ENCODE results near the gene KCNE1.
"Not testable (repeated sequence)": the region's sequence is repeated elsewhere in the genome, so short reads cannot be mapped to it uniquely, and the experiment has no call there.

The KCNE1 gene

DNA sequence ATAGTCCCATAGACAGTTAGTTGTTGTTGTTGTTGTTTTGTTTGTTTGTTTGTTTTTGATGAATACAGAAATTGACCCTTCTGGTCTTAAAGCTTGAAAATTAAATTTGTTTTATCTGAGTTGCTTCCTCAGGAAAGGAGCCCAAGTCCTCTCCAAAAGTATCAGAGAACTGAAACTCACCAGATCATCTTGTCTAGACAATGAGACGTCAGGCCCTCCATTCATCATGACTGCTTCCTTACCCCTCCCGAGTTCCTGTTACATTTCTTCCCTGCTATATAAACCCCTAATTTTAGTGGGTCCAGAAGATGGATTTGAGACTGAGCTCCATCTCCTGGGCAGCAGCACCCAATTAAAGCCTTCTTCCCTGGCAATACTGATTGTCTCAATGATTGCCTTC lies 105.3 kb downstream of the KCNE1 start:
- not testable (repeated sequence) for DNase-seq

DNA sequence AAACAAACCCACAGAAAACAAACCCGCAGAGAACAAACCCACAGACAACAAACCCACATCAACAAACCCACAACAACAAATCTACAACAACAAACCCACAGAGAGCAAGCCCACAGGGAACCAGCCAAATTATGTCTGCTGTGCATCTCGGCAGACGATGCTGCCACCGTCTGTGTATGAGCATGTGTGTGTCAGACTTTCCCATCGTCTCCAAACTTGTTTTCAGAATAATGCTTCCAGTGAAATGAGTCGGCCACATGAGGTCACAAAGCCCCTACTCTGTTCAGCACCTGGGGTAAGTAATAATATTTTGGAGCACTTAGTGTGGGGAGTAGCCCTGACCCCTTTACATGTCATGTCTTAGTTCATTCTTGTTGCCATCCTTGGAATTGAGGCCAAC lies 105.9 kb downstream of the KCNE1 start:
- DNase-seq = not testable (repeated sequence)

DNA sequence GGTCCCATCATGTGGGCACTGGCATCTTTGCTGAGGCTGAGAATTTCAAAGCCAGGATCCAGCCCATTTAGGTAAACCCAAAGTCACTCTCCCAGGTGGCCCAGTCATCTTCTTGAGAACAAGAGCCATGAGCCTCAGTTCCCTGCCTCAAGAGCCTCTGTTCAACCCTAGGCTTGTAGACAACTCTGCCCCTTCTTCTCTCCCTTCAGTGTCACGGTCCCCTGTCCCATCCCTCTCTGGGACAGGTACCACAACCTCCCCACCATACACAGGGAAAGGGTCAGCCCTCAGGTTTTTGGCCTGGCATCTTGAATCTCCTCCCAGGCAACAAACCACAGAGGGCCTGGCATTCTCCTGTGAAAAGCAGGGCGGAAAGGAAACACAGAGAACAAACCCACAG lies 106.3 kb downstream of the KCNE1 start:
- DNase-seq = not testable (repeated sequence)

DNA sequence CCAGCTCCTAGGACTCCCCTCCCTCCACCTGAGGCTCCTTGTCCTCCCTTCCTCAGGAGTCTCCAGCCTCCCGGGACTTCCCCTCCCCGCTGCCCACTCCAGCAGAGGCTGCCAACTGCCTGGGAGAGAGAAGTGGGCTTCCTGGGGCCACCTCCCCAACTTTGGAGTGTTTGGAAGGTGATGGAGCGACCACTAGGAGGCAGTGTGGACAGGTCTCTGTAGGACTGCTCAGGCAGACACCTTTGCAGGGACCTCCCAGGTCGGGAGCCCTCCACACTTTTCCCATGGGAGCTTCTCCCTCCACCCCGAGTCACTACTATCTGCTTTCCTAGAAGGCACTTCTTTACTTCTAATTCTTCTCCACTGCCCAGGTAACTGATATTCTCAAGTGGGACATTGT lies 107.3 kb downstream of the KCNE1 start:
- not testable (repeated sequence) for DNase-seq

DNA sequence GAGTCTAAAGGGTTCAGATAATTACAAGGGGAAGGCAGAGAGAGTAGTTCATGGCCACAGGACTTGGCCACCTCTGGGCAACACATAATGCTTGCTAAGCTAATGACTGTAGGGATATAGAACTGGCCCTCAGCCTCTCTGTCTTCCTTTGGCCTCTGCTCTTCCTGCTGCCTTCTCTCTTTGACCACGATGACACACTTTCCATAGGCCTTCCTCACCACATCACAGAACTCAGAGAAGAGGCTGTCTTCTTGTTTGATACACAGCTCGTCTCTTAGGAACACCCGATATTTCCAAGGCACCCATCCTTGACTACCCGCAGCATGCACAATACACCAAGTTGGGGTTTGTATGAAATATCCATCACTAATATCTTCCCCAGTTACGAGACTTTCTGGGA lies 111.5 kb downstream of the KCNE1 start:
- not testable (repeated sequence) for DNase-seq
